Testis (tissue), 2 donors: Measurements from ENCODE around the gene CNDP1.

Source experiments
- POLR2A ChIP-seq: fragments of 450-650 bp; IDR thresholded peaks from one replicate; pipeline ENCODE4 v1.6.1; 2017; ENCODE audit warnings: antibody characterized with exemption, mild to moderate bottlenecking, moderate library complexity
- TF ChIP-seq, protein P1 (sequence below), 3 experiments: fragments of 450-650 bp in 2 of 3; fragments of 200-600 bp in 1 of 3; sonication (generic) in 1 of 3; IDR thresholded peaks; one replicate each; pipeline ENCODE4 v1.5.1; 2016 to 2019; ENCODE audit warnings: antibody characterized with exemption in 3 of 3, mild to moderate bottlenecking in 2 of 3, moderate library complexity in 1 of 3

DNA sequence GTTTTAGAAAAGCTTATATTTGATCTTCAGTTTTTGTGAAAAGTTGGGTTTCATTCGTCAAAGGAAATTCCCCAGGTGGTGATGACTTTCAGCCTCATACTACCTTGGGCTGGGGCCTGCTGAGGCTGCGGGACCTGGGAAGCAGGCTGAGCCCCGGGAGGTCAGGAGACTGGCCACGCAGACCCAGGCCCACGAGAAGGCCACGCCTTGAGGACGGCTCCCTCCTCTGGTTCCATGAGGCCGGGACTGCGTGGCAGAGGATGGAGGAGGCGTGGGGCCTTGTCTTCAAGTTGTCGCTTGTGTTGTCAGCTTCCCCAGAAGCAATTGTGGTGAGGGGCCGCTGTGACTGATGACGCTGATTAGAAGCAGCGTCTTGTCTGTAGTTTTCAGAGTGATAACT lies 26.4 kb upstream of the CNDP1 start:
- TF ChIP-seq, protein P1, sequence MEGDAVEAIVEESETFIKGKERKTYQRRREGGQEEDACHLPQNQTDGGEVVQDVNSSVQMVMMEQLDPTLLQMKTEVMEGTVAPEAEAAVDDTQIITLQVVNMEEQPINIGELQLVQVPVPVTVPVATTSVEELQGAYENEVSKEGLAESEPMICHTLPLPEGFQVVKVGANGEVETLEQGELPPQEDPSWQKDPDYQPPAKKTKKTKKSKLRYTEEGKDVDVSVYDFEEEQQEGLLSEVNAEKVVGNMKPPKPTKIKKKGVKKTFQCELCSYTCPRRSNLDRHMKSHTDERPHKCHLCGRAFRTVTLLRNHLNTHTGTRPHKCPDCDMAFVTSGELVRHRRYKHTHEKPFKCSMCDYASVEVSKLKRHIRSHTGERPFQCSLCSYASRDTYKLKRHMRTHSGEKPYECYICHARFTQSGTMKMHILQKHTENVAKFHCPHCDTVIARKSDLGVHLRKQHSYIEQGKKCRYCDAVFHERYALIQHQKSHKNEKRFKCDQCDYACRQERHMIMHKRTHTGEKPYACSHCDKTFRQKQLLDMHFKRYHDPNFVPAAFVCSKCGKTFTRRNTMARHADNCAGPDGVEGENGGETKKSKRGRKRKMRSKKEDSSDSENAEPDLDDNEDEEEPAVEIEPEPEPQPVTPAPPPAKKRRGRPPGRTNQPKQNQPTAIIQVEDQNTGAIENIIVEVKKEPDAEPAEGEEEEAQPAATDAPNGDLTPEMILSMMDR (IDR thresholded peaks at IDR 0.05), result no peak
- no peak for TF ChIP-seq POLR2A
